SU-DHL-6 (cell line): Measurements from ENCODE around the gene MYO1G.

Source experiments
- H2AFZ ChIP-seq: fragments of 200-600 bp; sonication (generic); 2 replicates; pipeline ENCODE4 v1.6.1; 2014; ENCODE audit warnings: low read depth, mild to moderate bottlenecking, moderate library complexity, mixed read lengths, antibody characterized with exemption, low read length; ENCODE audit not compliant: severe bottlenecking
- H3F3A ChIP-seq: fragments of 200-600 bp; shearing (Covaris generic); 2 replicates; pipeline ENCODE4 v1.6.0; 2016; ENCODE audit warnings: antibody characterized with exemption, mild to moderate bottlenecking; ENCODE audit not compliant: insufficient read depth
- H3K27ac ChIP-seq: fragments of 200-600 bp; sonication (generic); 2 replicates; pipeline ENCODE4 v1.5.1; 2016; ENCODE audit warnings: low read depth, mild to moderate bottlenecking, low read length, moderate library complexity, mixed read lengths
- H3K27me3 ChIP-seq: fragments of 200-600 bp; sonication (generic), shearing (Covaris generic); 2 replicates; pipeline ENCODE4 v1.6.0; 2014; ENCODE audit warnings: mild to moderate bottlenecking, low read length
- H3K36me3 ChIP-seq: fragments of 200-600 bp; sonication (generic); 2 replicates; pipeline ENCODE4 v1.6.1; 2014; ENCODE audit warnings: mild to moderate bottlenecking, low read length, mixed read lengths
- H3K4me2 ChIP-seq: fragments of 300-600, 200-600 bp; shearing (Covaris generic), sonication (generic); 2 replicates; pipeline ENCODE4 v1.6.0; 2014; ENCODE audit warnings: low read length, low read depth, mild to moderate bottlenecking; ENCODE audit not compliant: poor library complexity, severe bottlenecking
- H3K4me3 ChIP-seq: fragments of 200-600 bp; sonication (generic); 2 replicates; pipeline ENCODE4 v1.5.1; 2014; ENCODE audit warnings: antibody characterized with exemption, low read length, mild to moderate bottlenecking, mixed read lengths; ENCODE audit not compliant: insufficient read depth, poor library complexity, severe bottlenecking
- H3K79me2 ChIP-seq: fragments of 200-600 bp; sonication (generic); 2 replicates; pipeline ENCODE4 v1.6.1; 2014; ENCODE audit warnings: mild to moderate bottlenecking, low read length, moderate library complexity; ENCODE audit not compliant: insufficient read depth
- H3K9ac ChIP-seq: fragments of 200-600 bp; sonication (generic); 2 replicates; pipeline ENCODE4 v1.7.0; 2014; ENCODE audit warnings: mild to moderate bottlenecking, low read length
- H3K9me2 ChIP-seq: fragments of 200-600 bp; sonication (generic); replicated peaks from 2 replicates; pipeline ENCODE4 v1.6.1; 2014; ENCODE audit warnings: low read length; ENCODE audit not compliant: insufficient read depth
- H3K9me3 ChIP-seq: fragments of 200-600 bp; sonication (generic); 2 replicates; pipeline ENCODE4 v1.6.1; 2014; ENCODE audit warnings: low read length, mixed read lengths; ENCODE audit not compliant: insufficient read depth
- H4K20me1 ChIP-seq: fragments of 200-600 bp; sonication (generic); 2 replicates; pipeline ENCODE4 v1.6.1; 2014; ENCODE audit warnings: low read depth, mild to moderate bottlenecking, antibody characterized with exemption, low read length, moderate library complexity, mixed read lengths
- EZH2phosphoT487 ChIP-seq: fragments of 200-600 bp; sonication (generic), shearing (Covaris generic); conservative IDR thresholded peaks from 2 replicates; pipeline ENCODE4 v1.6.1; 2018; ENCODE audit warnings: mild to moderate bottlenecking, antibody characterized with exemption, low read length, moderate library complexity, mixed read lengths
- TF ChIP-seq, protein P1 (sequence below): fragments of 200-600 bp; sonication (generic); IDR thresholded peaks from one replicate; pipeline ENCODE4 v1.5.1; 2017; ENCODE audit warnings: antibody characterized with exemption, mild to moderate bottlenecking, low read length, moderate library complexity; ENCODE audit not compliant: insufficient read depth, poor library complexity, severe bottlenecking

The MYO1G gene

DNA sequence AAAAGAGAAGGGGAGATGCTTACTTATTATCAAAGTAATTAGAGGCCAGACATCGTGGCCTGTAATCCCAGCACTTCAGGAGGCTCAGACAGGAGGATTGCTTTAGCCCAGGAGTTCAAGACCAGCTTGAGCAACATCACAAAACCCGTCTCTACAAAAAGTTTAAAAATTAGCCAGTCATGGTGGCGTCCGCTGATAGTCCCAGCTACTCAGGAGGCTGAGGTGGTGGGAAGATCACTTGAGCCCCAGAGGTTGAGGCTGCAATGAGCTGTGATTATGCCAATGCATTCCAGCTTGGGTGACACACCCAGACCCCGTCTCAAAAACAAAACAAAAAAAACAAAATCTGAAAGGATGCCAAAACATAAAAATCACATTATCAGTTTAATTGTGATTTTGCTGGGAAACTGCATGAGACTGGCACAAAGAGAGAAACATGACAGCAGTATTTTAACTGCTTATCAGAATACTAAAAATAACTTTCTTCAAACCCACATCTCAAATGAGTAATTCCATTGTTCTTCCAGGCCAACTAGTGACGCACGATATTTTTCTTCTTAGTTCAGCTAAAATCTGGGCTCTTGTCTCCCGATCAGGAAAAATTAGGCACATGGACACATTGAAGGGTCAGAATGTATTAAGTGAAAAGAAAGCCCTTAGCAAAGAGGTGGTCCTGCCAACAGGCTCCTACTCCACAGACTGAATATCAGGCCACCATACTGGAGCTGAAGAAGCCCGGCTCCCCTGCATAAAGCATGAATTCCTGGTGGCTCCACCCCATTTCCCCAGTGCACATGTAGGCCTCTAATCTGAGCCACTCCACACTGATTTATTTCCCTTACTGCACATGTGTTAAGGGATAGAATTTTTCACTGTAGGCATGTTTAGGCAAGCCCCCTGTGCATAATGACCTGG is 11.6 kb upstream of the MYO1G start:
- Histone ChIP-seq H2AFZ (no peak overlapping the region), H3F3A (peaks cover 23% of the 10 kb centered on the region), H3K4me3 (no peak overlapping the region), H3K9me2 (no peaks in the 10 kb centered on the region), H3K36me3 (peaks cover 8% of the 10 kb centered on the region), H4K20me1 (no peaks in the 10 kb centered on the region; the same call in 1 of the 2 replicates), H3K27ac (no peak overlapping the region), H3K4me2 (no peak overlapping the region), H3K9ac (no peak overlapping the region), H3K9me3 (no peaks in the 10 kb centered on the region), H3K79me2 (peaks cover 12% of the 10 kb centered on the region), H3K27me3 (no peaks in the 10 kb centered on the region)
- TF ChIP-seq EZH2phosphoT487, result no peak
- TF ChIP-seq, protein P1, sequence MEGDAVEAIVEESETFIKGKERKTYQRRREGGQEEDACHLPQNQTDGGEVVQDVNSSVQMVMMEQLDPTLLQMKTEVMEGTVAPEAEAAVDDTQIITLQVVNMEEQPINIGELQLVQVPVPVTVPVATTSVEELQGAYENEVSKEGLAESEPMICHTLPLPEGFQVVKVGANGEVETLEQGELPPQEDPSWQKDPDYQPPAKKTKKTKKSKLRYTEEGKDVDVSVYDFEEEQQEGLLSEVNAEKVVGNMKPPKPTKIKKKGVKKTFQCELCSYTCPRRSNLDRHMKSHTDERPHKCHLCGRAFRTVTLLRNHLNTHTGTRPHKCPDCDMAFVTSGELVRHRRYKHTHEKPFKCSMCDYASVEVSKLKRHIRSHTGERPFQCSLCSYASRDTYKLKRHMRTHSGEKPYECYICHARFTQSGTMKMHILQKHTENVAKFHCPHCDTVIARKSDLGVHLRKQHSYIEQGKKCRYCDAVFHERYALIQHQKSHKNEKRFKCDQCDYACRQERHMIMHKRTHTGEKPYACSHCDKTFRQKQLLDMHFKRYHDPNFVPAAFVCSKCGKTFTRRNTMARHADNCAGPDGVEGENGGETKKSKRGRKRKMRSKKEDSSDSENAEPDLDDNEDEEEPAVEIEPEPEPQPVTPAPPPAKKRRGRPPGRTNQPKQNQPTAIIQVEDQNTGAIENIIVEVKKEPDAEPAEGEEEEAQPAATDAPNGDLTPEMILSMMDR, result no peak

DNA sequence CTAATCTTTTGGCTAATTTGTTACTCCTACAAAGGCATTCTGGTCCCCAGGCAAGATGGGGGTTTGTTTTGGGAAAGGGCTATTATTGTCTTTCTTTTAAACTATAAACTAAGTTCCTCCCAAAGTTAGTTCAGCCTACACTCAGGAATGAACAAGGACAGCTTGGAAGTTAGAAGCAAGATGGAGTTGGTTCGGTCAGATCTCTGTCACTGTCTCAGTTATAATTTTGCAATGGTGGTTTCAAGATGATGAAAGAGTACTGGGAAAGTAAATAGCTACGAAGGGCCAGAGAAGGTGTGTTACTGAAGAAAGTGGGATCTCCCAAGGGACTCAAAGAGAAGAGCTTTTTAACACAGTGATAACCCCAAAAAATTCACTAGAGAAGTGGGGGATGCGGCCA is 10.3 kb upstream of the MYO1G start:
- Histone ChIP-seq H3K36me3 (peaks cover 20% of the 10 kb centered on the region), H3K9ac (no peak overlapping the region), H3K27ac (no peak overlapping the region), H2AFZ (no peak overlapping the region), H3F3A (peaks cover 27% of the 10 kb centered on the region), H3K27me3 (no peaks in the 10 kb centered on the region), H3K4me2 (no peak overlapping the region), H3K9me3 (no peaks in the 10 kb centered on the region), H3K4me3 (no peak overlapping the region), H3K79me2 (peaks cover 24% of the 10 kb centered on the region), H4K20me1 (peaks cover 11% of the 10 kb centered on the region), H3K9me2 (no peaks in the 10 kb centered on the region)
- no peak for TF ChIP-seq EZH2phosphoT487
- TF ChIP-seq, protein P1, result no peak

DNA sequence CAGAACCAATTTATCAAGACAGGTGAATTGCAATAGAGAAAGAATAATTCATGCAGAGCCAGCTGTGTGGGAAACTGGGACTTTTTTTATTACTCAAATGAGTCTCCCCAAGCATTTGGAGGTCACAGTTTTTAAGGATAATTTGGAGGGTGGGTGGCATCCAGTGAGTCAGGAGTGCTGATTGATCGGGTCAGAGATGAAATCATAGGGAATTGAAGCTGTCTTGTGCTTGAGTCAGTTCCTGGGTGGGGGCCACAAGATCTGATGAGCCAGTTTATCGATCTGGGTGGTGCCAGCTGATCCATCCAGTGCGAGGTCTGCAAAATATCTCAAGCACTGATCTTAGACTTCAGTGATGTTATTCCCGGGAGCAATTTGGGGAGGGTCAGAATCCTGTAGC is 9.9 kb upstream of the MYO1G start:
- H3K4me3 ChIP-seq, result no peak overlapping the region
- no peak overlapping the region for H2AFZ ChIP-seq
- no peak overlapping the region for H3K4me2 ChIP-seq
- no peaks in the 10 kb centered on the region for H3K9me3 ChIP-seq
- H4K20me1 ChIP-seq, result peaks cover 12% of the 10 kb centered on the region
- H3K9ac ChIP-seq, result no peak overlapping the region
- TF ChIP-seq, protein P1, result no peak
- no peak for TF ChIP-seq EZH2phosphoT487
- no peaks in the 10 kb centered on the region for H3K27me3 ChIP-seq
- no peaks in the 10 kb centered on the region for H3K9me2 ChIP-seq
- peaks cover 31% of the 10 kb centered on the region for H3F3A ChIP-seq
- no peak overlapping the region for H3K27ac ChIP-seq
- peaks cover 24% of the 10 kb centered on the region for H3K36me3 ChIP-seq
- H3K79me2 ChIP-seq, result peaks cover 28% of the 10 kb centered on the region
